Activated naive CD4-positive, alpha-beta T cell treated with anti-CD3 and anti-CD28 coated beads, Interleukin-2, amount 50 U/mL, for 16 hours (primary cell): ENCODE measurements around the gene PCIF1.
"Not testable (repeated sequence)": the region's sequence is repeated elsewhere in the genome, so short reads cannot be mapped to it uniquely, and the experiment has no call there.

Source experiments
- DNase-seq: peaks from one replicate; pipeline ENCODE4 v3.0.0-alpha.2; 2020

PCIF1 gene

DNA sequence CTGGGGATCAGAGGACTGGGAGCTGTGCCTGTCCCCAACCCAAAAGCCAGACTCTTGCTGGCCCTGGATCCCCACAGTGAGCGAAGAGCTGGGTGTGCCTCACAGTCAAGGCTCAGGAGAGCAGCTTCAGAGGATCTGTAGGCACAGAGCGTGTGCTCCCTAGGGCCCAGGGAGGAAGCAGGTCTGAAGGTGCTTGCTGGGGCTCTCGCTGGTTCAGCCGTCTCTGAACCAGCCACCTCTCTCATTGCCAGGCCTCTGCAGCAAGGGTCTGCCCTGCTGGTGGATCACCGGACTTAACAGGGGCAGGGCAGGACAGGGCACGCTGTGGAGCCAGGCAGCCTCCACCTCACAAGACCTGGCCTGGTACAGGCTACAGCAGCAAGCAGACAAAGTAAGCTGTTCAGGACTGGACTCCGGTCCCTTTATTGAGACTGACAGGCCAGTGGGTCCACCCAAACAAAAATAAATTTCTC lies 13.8 kb downstream of the PCIF1 start:
- no peak for DNase-seq

DNA sequence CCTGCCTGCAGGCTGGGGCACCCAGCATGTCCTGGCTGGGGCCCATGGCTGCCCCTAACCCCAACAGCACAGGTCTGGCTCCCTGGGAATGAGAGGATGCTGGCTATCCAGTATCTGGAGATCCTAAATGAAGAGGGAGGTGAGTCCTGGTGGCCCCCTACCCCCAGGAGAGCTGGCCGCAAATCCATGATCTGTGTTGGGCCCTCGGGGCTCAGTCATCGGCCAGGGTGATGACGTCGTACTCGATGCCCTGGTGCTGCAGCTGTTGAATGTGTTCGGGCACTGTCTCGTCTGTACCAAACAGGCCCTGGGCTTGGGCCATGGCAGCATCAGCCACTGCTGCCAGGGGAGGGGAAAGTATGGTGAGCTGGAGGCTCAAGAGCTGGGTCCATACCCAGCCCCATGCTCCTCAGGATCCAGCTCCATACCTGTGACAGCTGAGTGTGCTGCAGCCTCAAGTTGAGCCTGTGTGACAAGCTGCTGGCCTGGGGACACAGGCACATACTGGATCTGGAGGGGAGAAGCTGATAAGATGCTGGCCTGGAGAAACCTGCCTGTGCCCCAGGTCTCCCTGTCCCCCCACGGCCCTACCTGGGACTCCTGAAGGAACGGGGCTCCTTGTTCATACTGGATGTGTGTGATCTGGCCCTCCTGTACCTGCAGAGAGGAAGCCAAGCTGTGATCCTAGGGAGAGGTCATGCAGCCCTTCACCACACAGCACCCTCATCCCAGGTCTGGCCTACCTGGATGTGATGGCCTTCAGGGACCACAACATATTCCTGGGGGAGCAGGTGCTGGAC lies 14.5 kb downstream of the PCIF1 start:
- no peak for DNase-seq

DNA sequence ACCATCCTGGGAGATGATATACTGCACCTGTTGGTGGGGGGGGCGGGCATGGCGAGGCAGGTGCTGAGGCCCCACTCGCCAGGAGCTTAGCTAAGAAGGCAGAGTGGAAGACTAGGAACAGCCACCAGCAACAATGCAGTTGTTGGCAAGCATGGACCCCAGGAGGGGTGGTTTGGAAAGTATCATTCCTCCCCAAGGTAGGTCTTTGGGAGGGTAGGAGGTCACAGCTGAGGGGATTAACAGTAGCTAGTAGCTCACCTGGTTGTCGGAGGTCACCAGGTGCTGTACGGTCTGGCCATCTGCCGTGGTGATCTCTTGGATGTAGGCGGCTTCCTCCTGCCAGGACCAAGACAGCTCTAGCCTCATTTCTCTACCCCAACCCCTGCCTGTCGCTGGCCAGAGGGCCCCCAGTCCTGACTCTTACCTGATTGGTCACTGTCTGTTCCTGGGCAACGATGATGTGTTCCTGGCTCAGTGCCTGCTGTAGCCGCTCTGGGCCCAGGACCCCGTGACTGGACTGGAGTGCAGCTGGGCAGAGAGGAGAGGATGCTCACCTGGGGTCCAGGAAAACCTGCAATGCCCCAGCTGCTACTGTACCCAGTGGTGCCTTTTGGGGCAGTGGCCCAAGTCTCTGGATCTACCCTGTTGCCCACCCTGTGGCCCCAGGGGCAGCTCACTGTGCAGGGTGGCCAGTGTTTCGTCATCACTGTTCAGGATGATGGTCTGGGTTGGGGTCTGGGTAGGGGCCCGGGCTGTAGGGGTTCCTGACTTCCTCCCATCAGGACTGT lies 15.3 kb downstream of the PCIF1 start:
- DNase-seq, result no peak

DNA sequence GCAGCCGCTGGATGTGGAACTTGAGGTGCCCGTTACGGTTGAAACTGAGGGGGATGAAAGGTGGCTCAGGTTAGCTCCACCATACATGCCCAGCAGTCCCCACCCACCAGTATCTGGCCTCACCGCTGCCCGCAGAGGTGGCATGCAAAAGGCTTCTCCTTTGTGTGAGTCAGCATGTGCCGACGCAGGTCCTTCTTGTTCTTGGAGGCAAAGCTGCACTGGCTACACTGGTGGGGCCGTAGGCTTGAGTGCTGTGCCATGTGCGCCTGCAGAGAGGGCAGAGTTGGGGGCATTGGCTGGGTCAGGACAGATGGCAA lies 15.8 kb downstream of the PCIF1 start:
- DNase-seq, result no peak

DNA sequence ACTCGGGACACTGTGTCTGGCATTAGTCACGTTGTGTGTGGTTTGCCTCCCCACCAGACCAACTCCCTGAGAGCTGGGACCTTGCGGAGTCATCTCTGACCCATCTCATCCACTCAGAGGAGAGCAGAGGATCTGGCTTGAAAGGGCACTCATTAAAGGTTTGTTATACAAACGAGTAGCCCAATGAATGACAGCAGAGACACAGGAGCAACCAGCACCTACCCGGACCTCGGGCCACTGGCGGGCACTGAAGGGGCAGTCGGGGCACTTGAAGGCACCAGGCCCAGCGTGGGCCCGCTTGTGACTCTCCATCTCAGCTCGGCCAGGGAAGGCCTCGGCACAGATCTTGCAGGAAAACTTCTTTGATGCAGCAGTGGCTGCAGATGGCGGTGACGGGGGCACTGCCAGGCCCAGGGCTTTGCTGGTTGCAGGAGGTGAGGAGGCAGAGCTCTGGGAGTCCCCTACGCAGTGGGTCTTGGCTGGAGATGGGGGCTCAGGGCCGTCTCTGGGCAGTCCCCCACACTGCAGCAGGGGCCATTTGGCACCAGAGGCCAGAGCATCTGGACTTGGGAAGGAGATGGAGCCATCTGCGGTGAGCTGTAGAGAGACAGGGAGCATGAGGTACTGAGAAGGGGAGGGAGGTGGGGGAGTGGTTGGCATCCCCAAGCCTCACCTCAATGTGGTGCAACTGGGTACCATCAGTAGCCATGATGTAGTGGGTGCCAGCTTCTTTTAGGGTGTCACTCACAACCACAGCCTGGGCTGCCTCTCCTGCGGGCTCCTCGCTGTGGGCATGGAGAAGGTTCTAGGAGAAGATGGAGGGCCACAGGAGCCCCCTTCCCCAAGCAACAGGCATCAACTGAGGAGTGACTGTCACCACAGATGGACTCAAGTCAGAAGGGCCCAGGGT lies 17.7 kb downstream of the PCIF1 start:
- no peak for DNase-seq

DNA sequence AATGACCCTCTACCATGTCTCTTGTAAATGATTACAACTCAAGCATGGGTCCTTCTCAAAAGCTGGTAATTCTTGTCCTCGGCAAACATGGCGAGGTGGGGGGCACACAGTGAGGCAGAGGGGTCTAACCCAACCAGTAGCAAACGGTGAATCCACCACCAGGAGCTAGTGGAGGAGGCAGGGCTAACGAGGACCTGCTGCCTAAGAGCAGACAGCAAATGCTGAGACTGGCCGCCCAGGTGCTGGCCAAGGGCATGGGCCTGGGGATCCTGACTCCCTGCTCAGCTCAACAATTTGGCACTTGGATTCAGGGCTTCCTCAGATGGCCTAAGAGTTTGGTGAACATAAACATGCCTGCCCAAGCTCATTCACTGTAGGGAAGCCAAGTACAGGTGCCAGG lies 18.4 kb downstream of the PCIF1 start:
- no peak for DNase-seq

DNA sequence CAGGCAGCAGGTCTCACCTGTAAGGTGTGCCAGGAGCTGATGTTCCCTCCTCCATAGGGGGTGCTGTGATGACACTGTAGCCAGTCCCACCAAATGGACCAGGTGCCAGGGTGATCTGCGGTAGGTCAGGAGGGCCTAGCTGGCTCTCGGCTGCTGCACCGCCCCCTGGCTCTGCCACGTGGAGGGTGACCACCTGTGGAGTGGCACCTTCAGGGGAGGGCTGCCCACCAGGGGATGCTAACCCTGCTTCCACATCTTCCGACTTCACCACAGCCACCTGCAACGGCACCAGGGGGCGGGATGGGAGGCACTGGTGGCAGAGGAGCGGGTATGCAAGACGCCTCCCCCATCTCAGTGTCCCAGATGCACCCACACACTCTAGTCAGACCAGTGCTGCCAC lies 19.2 kb downstream of the PCIF1 start:
- no peak for DNase-seq

DNA sequence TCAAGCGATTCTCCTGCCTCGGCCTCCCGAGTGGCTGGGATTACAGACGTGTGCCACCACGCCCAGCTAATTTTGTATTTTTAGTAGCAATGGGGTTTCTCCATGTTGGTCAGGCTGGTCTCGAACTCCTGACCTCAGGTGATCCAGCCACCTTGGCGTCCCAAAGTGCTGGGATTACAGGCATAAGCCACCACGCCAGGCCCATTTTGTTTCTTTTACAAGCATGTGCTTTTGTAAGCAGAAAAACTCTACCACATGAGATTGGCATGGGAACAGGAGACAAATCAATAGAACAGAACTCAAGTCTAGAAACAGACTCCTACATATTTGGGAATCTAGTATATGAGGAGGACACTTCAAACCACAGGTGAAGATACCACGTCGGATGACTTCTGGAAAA lies 21.8 kb downstream of the PCIF1 start:
- DNase-seq, result not testable (repeated sequence)

DNA sequence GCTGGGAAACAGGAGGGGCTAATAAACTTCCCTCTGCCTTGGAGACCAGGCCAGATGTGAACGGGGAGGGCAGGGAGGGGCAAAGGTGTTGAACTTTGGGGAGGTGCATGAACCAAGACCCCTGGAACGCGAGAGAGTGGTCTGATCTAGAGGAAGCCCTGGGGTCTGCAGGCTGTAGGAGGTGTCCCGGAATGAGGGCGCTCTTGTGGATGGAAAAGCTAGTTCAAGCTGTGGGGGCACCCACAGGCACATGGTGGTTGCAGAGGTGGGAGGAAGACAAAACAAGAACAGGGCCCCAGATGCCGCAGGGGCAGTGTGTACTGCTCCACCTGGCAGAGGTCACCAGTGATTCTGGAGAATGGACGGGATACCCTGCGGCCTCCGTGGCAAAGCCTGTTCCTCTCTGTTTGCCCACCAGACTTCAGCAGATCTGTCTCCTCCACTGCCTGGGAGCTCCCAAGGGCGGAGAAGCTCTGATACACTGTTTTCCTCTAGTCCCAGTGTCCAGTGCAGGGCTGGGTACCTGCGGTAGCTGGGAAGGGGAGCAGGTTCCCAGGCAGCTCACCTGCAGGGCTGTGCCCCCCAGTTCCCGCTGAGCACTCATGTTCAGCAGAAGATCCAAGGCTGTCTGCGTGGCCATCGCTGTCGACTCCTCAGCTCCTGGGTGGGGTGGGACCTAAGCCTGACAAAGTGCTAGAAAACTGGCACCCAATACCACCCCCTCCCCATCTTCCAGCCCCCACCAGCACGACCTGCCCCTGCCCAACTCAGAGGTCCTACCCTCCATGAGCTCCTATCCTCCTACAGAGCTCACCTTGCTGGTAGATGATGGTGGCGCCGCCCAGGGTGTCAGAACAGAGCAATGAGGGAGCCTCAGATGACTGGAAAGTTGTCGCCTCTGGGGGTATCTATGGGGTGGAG lies 22.8 kb downstream of the PCIF1 start:
- no peak for DNase-seq

DNA sequence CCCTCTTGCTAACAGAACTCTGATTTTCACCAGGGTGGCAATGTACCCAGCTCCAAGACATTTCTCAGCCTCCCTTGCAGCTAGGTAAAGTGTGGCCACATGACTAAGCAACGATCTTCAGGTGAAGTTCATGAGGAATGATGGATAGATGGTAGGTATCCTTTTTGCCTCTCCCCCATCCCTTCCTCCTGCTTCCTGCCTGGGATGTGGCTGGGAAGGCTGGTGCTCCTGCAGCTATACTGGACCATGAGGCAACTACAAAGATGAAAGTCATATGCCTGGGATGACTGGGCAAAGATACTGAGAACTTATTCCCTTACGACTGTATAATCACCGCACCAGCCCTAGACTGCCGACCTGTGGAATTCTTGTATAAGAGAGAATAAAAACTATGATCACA lies 24.1 kb downstream of the PCIF1 start:
- DNase-seq, result no peak

DNA sequence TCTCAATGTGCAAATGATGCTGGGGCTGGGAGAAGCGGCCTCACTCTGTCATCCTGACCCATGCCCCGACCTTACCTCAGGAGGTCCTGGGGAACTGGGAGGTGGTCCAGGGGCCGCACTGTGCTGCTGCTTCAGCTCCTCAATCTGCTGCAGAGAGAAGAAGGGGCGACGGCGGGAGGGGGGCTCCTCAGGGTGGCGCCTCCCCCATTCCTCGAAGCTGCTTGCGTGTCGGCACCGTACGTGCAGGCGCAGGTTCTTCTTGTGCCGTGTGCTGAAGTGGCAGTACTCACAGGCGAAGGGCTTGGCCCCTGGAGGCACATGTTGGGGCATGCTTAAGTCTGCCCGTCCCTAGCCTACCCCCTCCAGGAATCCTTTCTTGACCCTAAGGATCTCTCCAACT lies 24.6 kb downstream of the PCIF1 start:
- DNase-seq, result no peak

DNA sequence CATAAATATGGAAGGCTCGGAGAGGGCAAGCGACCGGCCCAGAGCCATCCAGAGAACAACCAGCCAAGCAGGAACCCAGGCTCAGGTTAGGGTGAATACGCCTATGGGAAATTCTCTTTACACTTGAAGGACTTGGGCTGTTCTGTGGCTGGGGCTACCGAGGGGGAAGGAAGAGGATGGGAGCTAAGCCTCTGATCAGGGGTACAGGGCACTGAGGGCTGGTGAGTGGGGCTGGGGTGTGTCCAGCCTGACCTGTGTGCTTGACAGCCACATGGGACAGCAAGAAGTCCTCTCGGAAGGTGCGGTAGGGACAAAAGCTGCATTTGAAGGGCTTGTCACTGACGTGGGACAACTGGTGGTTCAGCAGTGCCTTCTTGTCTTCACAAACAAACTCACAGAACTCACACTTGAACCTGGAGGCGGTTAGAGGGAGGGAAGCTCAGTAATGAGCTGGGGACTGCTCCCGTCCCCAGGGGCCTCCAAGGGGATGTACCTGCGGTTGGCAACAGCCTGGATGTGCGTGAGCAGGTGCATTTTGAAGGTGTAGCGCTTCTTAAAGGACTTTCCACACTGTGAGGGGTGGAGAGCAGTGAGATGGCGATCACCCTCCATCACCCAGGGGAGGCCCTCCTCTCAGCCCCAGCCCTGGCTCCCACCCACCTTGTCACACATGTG lies 25.6 kb downstream of the PCIF1 start:
- no peak for DNase-seq

DNA sequence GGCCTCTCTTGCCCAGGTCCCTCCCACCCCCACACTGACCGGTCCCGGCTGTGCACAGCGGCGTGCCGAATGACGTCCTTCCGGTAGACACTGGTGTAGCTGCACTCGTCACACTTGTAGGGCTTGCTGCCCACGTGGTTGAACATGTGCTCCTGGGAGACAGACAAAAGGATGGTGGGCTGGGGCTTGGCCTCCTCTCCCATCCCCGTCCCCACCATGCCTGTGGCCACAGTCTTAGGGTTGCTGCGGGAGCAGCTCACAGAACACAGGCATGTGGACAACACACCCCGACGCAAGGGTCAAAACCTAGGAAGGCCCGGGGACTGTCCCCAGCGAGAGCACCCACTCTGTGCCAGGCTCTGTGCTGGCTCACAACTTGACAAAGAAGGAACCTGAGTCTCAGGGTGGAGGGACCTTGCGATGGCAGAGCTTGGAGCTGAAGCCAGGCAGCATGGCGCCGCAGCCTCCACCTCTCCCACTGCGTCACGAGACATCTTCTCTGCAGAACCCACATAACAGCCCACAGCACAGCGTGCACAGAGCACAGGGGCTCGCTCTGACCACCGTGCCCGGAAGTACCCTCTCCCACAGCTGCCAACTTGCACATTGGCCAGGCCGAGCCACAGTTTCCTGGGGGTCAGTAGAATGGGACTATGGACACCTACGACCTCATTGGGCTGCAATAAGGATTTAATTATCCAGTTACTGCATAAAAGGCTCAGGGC lies 27.7 kb downstream of the PCIF1 start:
- no peak for DNase-seq

DNA sequence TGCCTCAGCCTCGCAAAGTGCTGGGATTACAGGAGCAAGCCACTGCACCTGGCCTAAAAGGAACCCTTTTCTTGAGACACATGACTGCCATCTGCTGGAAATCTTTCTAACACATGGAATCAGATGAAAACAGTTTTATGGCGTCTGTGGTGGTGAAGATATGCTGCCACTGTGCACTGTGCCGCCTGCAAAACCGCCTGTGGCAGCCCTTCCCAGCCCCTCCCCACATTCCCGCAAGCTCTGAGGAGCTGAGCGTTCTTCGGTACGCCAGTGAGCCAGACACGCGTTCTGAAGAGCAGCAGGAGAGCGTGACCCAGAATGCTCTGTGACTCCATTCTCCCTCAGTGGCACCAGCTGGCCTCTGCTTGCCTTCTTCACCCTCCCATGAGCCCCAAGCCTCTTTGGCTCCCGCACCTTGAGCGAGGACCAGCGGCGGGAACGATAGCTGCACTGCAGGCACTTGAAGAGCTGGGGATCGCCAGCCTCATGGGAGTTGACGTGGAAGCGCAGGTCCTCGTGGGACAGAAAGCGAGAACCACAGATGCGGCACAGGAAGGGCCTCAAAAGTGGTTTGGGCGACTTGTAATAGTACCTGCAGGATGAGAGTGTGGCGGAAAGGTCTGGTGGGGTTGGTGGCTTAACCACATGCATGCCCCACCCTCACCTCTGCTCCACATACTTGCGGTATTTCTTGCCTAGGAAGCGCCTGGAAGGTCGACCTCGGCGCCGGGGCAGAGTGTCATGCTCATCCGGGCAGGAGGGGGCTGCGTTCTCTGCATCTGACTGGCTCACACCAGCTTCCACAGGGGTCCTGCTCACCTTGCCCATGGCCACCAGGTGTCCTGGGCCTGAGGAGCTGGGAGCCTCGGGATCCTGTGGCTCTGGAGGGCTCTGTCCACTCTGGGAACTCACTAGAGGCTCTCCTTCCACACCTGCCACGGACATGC lies 28.8 kb downstream of the PCIF1 start:
- no peak for DNase-seq

DNA sequence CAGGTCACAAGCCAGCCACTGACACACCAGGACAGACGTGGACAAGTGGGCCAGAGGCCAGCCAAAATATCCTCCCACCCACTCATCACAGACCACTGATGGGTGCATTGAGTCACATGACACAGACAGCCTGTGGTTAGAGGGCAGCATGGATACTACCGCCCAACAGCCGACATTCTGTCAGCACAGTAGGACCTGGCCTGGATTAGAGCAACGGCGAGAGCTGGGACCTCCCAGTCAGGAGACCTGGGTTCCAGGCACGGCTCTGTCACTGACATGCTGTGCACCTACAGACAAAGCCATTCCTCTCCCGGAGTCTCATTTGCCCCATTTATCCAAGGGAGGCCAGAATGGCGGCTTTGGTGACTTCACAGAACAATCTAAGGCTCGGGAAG lies 29.5 kb downstream of the PCIF1 start:
- DNase-seq, result no peak

DNA sequence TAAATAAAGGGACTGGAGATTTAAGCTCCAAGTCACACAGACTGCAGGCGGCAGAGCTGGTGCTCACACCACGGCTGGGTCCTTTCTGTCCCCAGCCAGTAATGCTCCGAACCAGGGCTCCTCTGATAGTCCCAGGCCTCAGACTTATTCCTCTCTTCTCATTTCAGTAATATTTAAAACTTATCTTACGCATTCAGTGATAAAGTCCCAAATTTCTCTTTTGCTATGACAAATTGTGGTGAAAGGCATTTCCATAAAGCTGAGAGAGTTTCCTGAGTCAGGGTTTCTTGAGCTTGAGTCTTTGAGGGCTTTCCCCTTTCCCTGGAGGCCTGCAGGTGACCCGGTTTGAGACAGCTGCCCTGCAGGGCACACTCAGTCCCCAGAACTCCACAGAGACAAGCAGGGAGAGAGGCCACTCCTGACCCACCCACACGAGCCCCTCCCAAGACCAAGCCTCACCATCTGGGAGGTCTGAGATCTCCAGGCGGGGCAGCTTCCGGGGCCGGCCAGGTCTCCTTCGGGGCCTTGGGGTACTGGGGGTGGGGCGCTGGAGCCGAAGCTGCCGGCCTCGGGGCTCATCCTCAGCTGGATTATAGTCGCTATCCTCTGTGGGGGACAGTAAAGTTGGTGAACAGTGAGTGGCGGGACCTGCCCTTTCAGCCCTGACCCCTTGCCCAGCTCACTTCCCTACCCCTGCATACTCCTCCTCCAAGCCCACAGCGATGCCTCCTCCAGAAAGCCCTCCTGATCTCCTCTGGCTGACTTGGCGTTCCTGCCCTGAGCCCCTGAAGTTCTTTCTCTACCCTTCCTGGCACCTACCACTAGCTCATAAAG lies 30.9 kb downstream of the PCIF1 start:
- no peak for DNase-seq

DNA sequence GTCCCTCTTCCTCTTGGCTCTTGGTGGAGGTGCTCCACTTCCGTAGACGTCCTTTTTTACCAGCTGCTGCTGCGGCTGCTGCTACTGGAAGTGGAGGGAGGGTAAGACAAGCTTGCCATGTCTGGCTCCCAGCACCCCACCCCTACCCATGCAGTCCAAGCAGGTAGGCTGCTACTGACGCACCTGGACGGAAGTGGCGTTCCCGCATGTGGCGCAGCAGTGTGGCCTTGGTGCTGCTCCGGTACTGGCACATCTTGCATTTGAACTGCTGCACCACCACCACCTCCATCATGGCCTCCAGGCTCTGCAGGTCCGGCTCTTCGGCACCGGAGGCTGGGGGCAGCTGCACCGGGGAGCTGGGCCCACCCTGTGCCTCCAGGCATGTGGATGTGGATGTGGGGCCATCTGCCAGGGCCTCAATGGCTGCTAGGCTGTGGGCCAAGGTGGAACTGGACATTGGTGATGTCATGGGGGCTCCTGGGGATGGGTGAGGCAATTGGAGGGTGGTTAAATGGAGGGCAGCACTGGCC lies 33.1 kb downstream of the PCIF1 start:
- no peak for DNase-seq

DNA sequence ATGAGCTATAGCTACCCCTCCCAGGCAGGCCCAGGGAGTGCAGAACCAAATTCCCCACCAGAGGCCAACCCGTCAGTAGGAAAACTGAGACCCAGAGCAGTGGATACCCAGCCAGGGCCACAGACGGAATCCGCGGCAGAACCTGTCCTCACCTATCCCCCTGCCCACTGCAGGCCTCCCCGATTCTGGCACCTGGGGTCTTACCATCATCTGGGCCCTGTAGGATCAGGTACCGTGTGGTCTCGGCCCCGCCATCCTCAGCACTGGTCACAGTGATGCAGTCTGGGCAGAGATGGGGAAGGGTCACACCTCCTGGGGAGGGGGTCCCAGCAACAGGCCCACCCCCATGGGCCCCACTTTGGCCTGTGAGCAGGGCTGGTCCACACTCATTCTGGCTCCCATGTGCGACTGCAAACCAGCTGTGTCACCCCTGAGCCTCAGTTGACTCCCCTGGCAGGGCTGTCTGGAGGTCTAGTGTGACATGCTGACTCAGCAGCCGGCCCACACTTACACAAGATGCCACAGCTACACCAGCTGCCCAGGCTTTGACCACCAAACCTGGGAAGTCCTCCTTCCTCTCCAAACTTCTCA lies 33.7 kb downstream of the PCIF1 start:
- DNase-seq, result no peak
